ENCODE data around the gene DHH.
"Not testable (repeated sequence)": the region's sequence is repeated elsewhere in the genome, so short reads cannot be mapped to it uniquely, and the experiment has no call there.

Gene DHH

GRCh38 chr12:49068879-49069506 lies 25.6 kb downstream of the DHH start:
- DNase-seq, result no peak

GRCh38 chr12:49066120-49066519 lies 28.5 kb downstream of the DHH start:
- DNase-seq, result no peak

GRCh38 chr12:49064767-49065152 lies 29.8 kb downstream of the DHH start:
- DNase-seq, result no peak

DNA sequence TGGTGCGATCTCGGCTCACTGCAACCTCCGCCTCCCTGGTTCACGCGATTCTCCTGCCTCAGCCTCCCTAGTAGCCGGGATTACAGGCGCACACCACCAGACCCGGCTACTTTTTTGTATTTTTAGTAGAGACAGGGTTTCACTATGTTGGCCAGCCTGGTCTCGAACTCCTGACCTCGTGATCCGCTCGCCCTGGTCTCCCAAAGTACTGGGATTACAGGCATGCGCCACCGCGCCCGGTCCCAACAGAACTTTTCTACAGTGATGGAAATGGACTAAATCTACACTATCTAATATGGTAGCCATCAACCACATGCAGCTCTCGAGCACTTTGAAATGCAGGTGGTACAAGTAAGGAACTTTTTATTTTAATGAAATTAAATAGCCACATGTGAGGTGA lies 32.7 kb downstream of the DHH start:
- not testable (repeated sequence) for DNase-seq

DNA sequence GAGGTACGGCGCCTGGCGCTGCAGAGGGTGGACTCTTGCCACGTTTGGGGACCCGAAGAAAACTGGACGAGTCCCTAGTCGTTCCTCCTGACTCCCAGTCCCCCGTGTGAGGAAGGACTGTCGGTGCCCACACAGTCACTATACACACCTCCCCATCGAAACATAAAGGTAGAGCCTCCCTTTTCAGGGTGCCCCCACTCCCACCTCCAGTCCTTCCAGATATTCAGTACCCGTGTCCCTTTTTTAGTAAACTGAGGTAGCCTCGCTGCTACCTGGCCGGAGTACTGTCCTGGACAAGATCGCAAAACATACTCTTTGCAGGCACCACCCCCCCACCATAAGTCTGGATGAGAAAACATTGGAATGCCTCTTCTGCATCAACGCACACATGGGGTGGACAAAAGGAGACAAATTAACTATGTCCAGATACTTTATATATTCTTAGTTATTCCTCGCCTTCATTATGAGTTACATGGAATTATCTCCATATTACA lies 33.4 kb downstream of the DHH start:
- no peak for DNase-seq

- peak; percentile 88 to 92 for DNase-seq
These were observed 34.1 kb downstream of the DHH start, which contains the start of gene KMT2D for GRCh38 chr12:49060237-49061156. Gene KMT2D, minus strand, starts transcription at chr12:49060794. Its CDS starts 5,470 bp downstream, at chr12:49055324.

GRCh38 chr12:49059299-49060171 lies 35.1 kb downstream of the DHH start:
- DNase-seq, result peak in 1 of 2 donors; percentile 25

DNA sequence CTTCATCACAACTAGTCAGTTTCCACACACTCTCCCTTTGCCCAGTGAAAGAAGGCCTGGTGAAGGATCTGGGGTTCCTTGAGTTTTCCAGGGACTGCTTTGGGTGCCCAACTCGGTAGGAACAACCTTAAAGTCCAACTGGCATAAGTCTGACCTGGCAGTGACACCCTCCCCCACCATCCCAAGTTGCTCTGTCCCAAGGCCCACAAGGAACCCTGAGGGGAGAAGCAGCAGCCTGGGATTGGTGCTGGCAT lies 35.6 kb downstream of the DHH start:
- no peak for DNase-seq

DNA sequence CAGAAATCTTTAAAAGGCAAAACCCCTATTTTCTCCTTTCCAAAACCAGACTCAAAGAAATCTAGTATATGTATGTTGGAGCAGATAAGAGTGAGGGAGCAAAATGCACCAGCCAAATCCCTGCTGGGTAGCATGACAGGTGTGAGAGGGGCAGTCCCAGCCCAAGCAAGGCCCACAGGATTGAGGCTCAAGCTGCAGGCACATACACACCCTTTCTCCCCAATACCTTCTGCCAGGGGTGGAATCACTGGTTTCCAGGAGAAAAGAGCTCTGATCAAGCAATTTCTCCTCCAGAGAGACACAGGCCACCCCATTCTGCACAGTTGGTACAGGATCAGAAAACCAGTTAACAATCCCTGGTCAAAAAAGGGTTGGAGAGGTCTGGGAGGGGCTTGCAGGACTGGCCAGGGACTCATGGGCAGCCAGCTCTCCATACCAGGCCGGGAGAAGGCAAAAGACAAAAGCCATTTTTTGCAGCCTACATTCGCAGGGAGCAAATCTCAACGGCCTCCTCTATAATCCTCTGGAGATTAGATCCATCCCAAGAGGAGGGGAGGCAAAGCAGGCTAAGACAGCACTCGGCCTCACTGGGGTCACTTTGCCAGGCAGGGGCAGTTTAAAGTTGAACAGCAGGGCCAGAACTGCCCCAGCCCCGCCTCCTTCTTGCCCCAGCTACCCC lies 36.1 kb downstream of the DHH start:
- DNase-seq, result no peak

DNA sequence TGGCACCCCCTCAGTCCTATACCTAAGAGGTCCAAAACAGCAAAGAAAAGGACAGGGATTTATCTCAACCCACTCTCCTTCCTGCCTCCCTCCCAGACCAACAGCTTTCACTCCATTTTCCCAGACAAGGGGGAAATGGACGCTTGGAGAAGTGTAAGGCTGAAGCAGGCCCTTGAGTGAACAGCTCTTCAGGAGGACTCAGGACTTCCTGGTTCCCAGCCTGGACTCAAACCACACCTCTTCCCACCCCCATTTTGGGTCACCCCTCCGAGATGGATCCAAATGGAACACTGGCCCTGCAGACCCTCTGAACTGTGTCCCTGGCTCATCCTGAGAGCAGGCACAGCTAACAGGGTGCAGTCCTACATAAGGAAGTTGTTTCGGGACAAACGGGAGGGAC lies 36.7 kb downstream of the DHH start:
- no peak for DNase-seq

- peak; percentile 78 to 83 for DNase-seq
These were observed 38.4 kb downstream of the DHH start for GRCh38 chr12:49055978-49056754.

GRCh38 chr12:49055092-49055491 lies 39.5 kb downstream of the DHH start:
- DNase-seq, result no peak

DNA sequence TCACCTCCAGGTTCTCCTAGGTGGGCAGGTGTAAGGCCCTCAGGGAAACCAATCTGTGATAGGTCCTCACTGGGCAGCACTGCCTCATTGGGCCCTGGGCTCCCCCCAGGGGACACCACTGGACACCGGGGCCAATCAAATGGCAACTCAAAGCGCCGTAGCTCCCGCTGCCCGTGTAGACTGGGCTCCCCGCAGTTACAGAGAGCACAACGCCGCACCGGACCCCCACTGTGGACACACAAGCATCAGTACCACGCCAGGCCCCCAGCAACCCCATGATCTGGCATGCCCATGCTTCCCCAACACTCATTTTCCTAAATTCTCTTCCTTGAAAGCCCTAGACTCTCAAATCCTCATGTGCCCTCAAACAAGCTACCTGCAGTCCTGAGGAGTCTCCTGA lies 40.1 kb downstream of the DHH start:
- DNase-seq, result no peak

- no peak for DNase-seq
These were observed 40.5 kb downstream of the DHH start for GRCh38 chr12:49054096-49054495.

GRCh38 chr12:49052451-49053208 lies 42.0 kb downstream of the DHH start:
- no peak for DNase-seq

GRCh38 chr12:49051777-49052438 lies 42.7 kb downstream of the DHH start:
- DNase-seq, result no peak

DNA sequence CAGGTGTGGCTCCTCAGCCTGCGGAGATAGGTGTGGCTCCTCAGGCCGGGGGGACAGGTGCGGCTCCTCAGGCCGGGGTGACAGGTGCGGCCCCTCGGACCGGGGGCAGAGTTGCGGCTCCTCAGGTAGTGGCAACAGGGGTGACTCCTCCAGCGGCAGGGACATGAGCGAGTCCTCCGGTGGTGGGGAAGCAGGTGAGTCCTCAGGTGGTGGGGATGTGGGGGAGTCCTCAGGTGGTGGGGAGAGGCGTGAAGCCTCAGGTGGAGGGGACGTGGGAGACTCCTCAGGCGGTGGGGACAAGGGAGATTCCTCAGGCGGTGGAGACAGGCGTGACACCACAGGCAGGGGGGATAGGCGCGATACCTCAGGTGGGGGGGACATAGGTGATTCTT lies 43.2 kb downstream of the DHH start:
- DNase-seq, result no peak

DNA sequence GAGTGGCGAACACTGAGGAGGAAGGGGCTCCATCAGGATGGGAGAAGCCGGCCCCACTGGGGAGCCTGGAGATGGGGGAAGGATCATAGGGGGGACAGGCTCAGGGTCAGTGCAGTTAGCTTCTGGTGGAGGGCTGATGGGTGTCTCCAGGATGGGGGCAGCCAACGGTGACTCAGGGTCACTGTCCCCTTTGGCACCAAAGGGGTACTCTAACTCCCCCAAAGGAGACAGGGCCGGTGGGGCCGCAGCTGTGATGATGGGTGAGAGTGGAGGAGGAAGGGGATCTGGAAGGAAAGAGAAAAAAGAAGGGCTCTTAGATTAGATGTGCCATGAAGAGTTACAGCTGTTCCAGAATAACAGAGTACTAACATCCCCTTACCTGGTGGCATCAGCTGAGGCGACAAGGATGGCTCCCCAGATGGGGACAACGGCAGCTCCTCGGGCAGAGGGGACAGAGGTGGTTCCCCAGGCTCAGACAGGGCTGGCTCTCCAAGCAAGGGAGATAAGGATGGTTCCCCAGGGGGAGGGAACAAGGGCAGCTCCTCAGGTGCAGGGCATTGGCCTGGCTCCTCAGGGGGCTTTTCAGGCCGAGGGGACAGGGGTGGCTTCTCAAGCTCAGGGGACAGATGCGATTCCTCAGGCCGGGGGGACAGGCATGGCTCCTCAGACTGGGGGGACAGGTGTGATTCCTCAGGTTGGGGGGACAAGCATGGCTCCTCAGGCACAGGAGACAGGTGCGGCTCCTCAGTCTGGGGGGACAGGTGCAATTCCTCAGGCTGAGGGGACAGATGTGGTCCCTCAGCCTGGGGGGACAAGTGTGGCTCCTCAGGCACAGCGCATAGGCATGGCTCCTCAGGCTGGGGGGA lies 43.9 kb downstream of the DHH start:
- no peak for DNase-seq

DNA sequence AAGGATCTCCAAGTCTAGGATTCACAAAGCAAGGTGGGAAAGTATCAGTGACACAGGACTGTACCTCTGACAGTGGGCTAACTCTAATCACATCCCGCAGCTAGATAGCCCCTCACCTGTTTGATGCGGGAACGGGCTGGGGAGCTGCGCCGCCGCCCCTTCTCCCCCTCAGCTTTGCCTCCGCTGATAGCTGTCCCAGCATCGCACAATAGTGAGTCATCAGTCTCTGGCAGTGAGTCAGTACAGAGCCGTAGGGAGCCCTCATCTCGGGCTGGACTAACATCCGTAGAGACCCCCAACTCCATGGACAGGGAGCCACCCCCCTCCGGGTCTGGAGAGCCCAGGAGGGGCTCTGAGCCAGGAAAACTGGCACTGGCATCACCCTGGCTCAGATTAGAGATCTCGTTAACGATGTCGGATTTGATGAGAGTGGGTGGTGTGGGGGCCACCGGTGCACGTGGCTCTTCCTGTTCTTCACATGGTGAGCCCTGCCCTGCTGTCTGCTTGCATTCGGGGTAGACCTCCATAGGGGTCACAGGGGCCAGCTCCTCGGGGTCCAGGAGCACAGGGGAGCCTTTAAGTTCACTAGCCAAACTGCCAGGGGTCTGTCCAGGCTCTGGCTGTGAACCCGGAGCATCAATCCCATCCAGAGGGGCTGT lies 44.9 kb downstream of the DHH start:
- DNase-seq, result no peak
